Activated T-helper 1 cell treated with anti-CD3 and anti-CD28 coated beads, Interleukin-12 subunit alpha, Interleukin-12 subunit beta, Interleukin-2, Interleukin-4 antibody, amounts not matched to agents 30 ng/mL and 10 ng/mL and 1 ng/mL, durations not matched to agents 14 hours and 24 hours and 36 hours (primary cell): Measurements from ENCODE around the gene ARPP21. TPM values are rescaled to one million over a fixed set of nuclear protein-coding genes. Genes with fewer than 3 reads are reported as not detected.

ENCODE experiments used
- DNase-seq: peaks from one replicate; pipeline ENCODE4 v3.0.0; 2021; ENCODE audit warnings: low spot score
- H3K27ac Mint-ChIP-seq: one replicate; pipeline ENCODE4 v1.8.0; 2021; ENCODE audit warnings: mild to moderate bottlenecking, mixed read lengths
- H3K27me3 Mint-ChIP-seq: one replicate; pipeline ENCODE4 v1.8.0; 2022; ENCODE audit warnings: mild to moderate bottlenecking, moderate library complexity, mixed read lengths; ENCODE audit not compliant: insufficient read depth
- H3K36me3 Mint-ChIP-seq: one replicate; pipeline ENCODE4 v1.8.0; 2021; ENCODE audit warnings: low read depth, mixed read lengths
- H3K4me1 Mint-ChIP-seq: one replicate; pipeline ENCODE4 v1.8.0; 2021; ENCODE audit warnings: low read depth, mixed read lengths
- H3K4me3 Mint-ChIP-seq: one replicate; pipeline ENCODE4 v1.8.0; 2021; ENCODE audit warnings: mild to moderate bottlenecking, moderate library complexity, mixed read lengths
- H3K9me3 Mint-ChIP-seq: one replicate; pipeline ENCODE4 v1.8.0; 2021; ENCODE audit warnings: mixed read lengths
- intact Hi-C: fragments of 100-400 bp; cut with micrococcal nuclease; formaldehyde crosslinking; loops from one replicate; pipeline ENCODE4 v1.15.1; 2024
- total RNA-seq: library from RNA; stranded (reverse); gene quantifications from 2 replicates; pipeline ENCODE4 v1.2.3, GENCODE V29; 2022

ARPP21 gene
- total RNA-seq, 1 donor from 2014 or later: not detected

GRCh38 chr3:35737527-35737926 is 98.2 kb downstream of the ARPP21 start:
- Mint-ChIP-seq H3K4me1 (no peaks in the 10 kb centered on the region), H3K36me3 (no peaks in the 10 kb centered on the region), H3K27me3 (no peaks in the 10 kb centered on the region), H3K27ac (no peak overlapping the region), H3K4me3 (no peak overlapping the region), H3K9me3 (no peaks in the 10 kb centered on the region)
- DNase-seq: no peak
- intact Hi-C loops: no loop called here

- no peak overlapping the region for H3K4me3 Mint-ChIP-seq
- H3K9me3 Mint-ChIP-seq: no peaks in the 10 kb centered on the region
- H3K36me3 Mint-ChIP-seq: no peaks in the 10 kb centered on the region
- intact Hi-C loops: no loop called here
- no peak overlapping the region for H3K27ac Mint-ChIP-seq
- no peaks in the 10 kb centered on the region for H3K4me1 Mint-ChIP-seq
- no peaks in the 10 kb centered on the region for H3K27me3 Mint-ChIP-seq
- DNase-seq: no peak
Observed at GRCh38 chr3:35737934-35738706, 98.8 kb downstream of the ARPP21 start.

- H3K27me3 Mint-ChIP-seq: no peaks in the 10 kb centered on the region
- intact Hi-C loops: no loop called here
Observed at GRCh38 chr3:35739181-35739809, 100.0 kb downstream of the ARPP21 start.

DNA sequence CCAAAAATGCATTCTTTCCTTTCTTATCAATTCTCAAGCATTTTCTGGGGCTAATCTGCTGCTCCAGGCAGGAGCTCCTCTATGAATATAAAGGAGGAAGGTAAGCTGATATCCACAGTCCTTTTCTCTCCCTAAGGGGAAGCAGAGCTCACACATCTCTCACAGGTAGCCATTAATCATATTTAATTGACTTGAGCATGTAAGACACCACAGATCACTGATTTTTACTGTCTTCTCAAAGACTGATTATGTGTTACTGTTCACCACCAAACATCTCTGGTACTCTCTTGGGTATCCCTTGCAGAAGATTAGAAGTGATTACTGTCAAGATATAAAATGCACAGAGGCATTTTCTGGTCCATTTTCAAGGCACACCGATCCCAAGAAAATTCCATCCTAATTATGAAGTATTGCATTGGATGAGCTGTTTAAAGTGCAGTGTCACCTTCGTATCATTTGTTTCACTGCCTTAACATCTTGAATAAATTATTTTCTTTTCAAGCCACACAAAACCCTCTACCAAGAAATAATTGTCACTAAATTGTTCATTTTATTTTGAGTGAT is 100.7 kb downstream of the ARPP21 start:
- Mint-ChIP-seq H3K4me3 (no peak overlapping the region), H3K27ac (no peak overlapping the region), H3K27me3 (no peaks in the 10 kb centered on the region), H3K36me3 (no peaks in the 10 kb centered on the region), H3K4me1 (no peaks in the 10 kb centered on the region), H3K9me3 (no peaks in the 10 kb centered on the region)
- intact Hi-C loops: no loop called here
- DNase-seq: no peak

More at GRCh38 chr3:35739181-35739809, 100.0 kb downstream of the ARPP21 start:
- no peaks in the 10 kb centered on the region for H3K9me3 Mint-ChIP-seq
- no peaks in the 10 kb centered on the region for H3K4me1 Mint-ChIP-seq
- no peak overlapping the region for H3K4me3 Mint-ChIP-seq
- no peak for DNase-seq
- H3K36me3 Mint-ChIP-seq: no peaks in the 10 kb centered on the region
- no peak overlapping the region for H3K27ac Mint-ChIP-seq

GRCh38 chr3:35743218-35743617 is 103.9 kb downstream of the ARPP21 start:
- Mint-ChIP-seq H3K36me3 (no peaks in the 10 kb centered on the region), H3K9me3 (no peaks in the 10 kb centered on the region), H3K4me1 (no peaks in the 10 kb centered on the region), H3K27ac (no peak overlapping the region), H3K27me3 (no peaks in the 10 kb centered on the region), H3K4me3 (no peak overlapping the region)
- intact Hi-C loops: no loop called here
- DNase-seq: no peak

DNA sequence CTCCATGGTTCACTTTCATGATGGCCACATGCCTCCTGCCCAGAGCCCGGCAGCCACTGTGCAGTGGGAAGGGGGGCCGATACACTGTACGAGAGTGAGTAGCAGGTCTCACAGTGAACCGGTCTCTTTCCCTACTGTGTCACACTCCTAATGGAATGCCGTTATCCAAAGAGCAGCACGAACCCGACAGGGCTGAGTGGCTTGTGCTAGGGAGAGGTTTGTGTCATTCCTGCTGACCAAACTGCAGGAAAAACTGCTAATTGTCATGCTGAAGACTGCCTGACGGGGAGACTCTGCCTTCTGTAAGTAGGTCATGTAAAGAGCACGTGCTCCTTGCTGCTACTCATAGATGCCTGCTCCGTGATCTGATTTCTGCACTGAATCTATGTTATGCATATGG is 105.1 kb downstream of the ARPP21 start:
- Mint-ChIP-seq H3K27ac (no peak overlapping the region), H3K4me1 (no peaks in the 10 kb centered on the region), H3K36me3 (no peaks in the 10 kb centered on the region), H3K9me3 (no peaks in the 10 kb centered on the region), H3K27me3 (no peaks in the 10 kb centered on the region), H3K4me3 (no peak overlapping the region)
- DNase-seq: no peak
- intact Hi-C loops: no loop called here

DNA sequence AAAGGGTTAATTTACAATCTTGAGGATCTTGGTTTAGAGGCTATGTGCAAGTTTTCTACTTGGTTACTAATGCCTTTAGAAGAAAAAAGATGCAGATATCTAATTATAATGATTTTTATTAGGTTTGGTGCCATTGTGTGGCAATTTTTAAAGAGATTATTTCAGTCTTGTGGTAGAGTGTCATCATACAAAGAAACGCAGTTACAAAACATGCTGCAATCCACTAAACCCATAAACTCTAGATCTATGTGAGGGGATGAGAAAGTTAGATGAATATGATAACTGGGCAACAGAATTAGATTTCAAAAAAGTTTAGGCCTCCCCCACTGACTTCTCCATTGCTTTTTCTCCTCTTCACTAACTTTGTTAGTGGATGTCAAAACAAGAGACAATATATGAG is 106.0 kb downstream of the ARPP21 start:
- H3K4me3 Mint-ChIP-seq: no peak overlapping the region
- no peaks in the 10 kb centered on the region for H3K4me1 Mint-ChIP-seq
- no peak overlapping the region for H3K27ac Mint-ChIP-seq
- no peaks in the 10 kb centered on the region for H3K9me3 Mint-ChIP-seq
- H3K27me3 Mint-ChIP-seq: peaks cover 3% of the 10 kb centered on the region
- H3K36me3 Mint-ChIP-seq: no peaks in the 10 kb centered on the region
- no peak for DNase-seq
- intact Hi-C loops: no loop called here

GRCh38 chr3:35745802-35746484 is 106.6 kb downstream of the ARPP21 start:
- Mint-ChIP-seq H3K36me3 (no peaks in the 10 kb centered on the region), H3K4me3 (no peak overlapping the region), H3K9me3 (no peaks in the 10 kb centered on the region), H3K27me3 (peaks cover 3% of the 10 kb centered on the region), H3K4me1 (no peaks in the 10 kb centered on the region), H3K27ac (no peak overlapping the region)
- DNase-seq: no peak
- intact Hi-C loops: no loop called here

GRCh38 chr3:35746492-35746891 is 107.2 kb downstream of the ARPP21 start:
- Mint-ChIP-seq H3K36me3 (no peaks in the 10 kb centered on the region), H3K27me3 (peaks cover 3% of the 10 kb centered on the region), H3K9me3 (no peaks in the 10 kb centered on the region), H3K4me3 (no peak overlapping the region), H3K27ac (no peak overlapping the region), H3K4me1 (no peaks in the 10 kb centered on the region)
- intact Hi-C loops: no loop called here
- no peak for DNase-seq

DNA sequence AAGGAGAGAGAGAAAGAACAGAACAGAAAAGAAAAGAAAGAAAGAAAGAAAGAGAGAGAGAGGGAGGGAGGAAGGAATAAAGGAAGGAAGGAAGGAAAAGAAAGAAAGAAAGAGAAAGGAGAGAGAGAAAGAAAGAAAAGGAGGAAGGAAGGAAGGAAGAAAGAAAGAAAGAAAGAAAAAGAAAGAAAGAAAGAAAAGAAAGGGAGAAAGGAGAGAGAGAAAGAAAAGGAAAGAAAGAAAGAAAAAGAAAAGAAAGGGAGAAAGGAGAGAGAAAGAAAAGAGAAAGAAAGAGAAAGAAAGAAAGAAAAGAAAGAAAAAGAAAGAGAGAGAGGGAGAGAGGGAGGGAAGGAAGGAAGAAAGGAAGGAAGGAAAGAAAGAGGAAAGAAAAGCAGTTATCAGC is 108.8 kb downstream of the ARPP21 start:
- DNase-seq: no peak
- Mint-ChIP-seq H3K4me1 (no peaks in the 10 kb centered on the region), H3K9me3 (no peaks in the 10 kb centered on the region), H3K27ac (no peak overlapping the region), H3K36me3 (no peaks in the 10 kb centered on the region), H3K4me3 (no peak overlapping the region), H3K27me3 (peaks cover 3% of the 10 kb centered on the region)
- intact Hi-C loops: no loop called here

DNA sequence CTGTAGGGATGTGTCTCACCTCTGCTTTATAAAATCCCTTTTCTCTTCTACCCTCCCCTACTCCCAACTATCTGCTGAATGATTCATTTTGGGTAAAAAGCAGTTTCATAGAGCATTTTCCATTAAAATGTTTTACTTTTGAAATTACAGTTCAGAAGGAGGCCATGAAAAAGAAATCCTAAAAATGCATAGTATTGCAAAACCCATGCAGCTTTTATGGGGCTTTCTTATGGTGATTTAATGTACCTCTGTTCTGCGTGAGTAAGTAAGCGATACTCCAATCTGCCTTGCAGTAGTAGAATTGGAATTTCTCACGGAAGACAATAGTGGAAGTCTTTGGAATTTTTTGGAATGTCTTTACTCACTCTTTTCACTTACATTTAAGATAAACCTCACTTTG is 111.9 kb downstream of the ARPP21 start:
- Mint-ChIP-seq H3K4me3 (no peak overlapping the region), H3K27me3 (peaks cover 6% of the 10 kb centered on the region), H3K9me3 (no peaks in the 10 kb centered on the region)

DNA sequence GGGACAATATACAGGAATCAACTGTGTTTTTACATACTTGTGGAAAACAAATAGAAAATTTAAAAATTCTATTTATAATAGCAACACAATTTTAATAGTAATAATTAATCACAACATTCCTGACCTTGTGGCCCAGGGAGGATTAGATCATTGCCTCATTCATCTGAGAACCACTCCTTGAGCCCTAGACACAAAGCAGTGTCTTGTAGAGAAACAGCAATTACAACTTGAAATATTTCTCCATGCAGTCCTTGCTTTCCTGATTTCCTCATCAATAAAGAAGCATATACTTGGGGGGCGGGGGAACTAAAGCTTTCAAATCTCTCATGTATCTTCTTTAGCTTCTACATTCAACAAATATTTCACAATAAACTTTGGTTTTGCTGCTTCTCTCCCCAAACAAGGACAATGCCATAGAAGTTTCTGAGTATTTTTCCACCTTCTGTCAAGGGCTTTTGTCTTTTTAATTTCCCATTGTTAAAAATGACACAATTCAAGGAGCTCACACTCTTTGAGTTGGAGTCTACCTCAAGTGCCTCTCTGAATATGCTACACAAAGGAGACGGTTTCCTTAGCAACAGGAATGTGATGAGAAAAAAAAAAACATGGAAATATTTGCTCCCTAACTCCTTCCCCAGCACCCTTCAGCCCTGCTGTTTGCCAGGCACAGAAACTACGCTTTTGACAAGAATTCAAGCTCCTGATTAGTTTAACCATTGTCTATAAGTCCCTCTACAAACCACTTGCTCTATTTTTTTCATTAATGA is 118.8 kb downstream of the ARPP21 start:
- no peak for DNase-seq
- H3K9me3 Mint-ChIP-seq: no peaks in the 10 kb centered on the region
- no peaks in the 10 kb centered on the region for H3K36me3 Mint-ChIP-seq
- H3K4me1 Mint-ChIP-seq: no peaks in the 10 kb centered on the region
- no peak overlapping the region for H3K4me3 Mint-ChIP-seq
- intact Hi-C loops: no loop called here
- H3K27ac Mint-ChIP-seq: no peak overlapping the region
- peaks cover 4% of the 10 kb centered on the region for H3K27me3 Mint-ChIP-seq

More for the DNA sequence above, 111.9 kb downstream of the ARPP21 start:
- intact Hi-C loops: no loop called here
- Mint-ChIP-seq H3K27ac (no peak overlapping the region), H3K4me1 (no peaks in the 10 kb centered on the region), H3K36me3 (no peaks in the 10 kb centered on the region)
- DNase-seq: no peak
